H9 (cell line): ENCODE measurements around the gene SBNO1. TPM values are rescaled to one million over a fixed set of nuclear protein-coding genes. Genes with fewer than 3 reads are reported as not detected.

Experiments
- DNase-seq: peaks from one replicate; pipeline ENCODE4 v3.0.0-alpha.2; 2017
- H2AFZ ChIP-seq: one replicate; pipeline ENCODE4 v1.6.1; 2013; ENCODE audit warnings: mild to moderate bottlenecking, low read length, control low read depth, moderate library complexity
- H2AK5ac ChIP-seq: 2 replicates; pipeline ENCODE4 v1.6.1; 2013; ENCODE audit warnings: low read length, control low read depth, mixed read lengths; ENCODE audit not compliant: insufficient read length
- H2BK120ac ChIP-seq: one replicate; pipeline ENCODE4 v1.6.1; 2013; ENCODE audit warnings: low read depth, mild to moderate bottlenecking, low read length, control low read depth, inconsistent platforms; ENCODE audit not compliant: poor library complexity, severe bottlenecking
- H2BK12ac ChIP-seq: 2 replicates; pipeline ENCODE4 v1.6.1; 2013; ENCODE audit warnings: low read length, control low read depth, mixed read lengths, low read depth; ENCODE audit not compliant: insufficient read length
- H2BK15ac ChIP-seq: 2 replicates; pipeline ENCODE4 v1.6.1; 2013; ENCODE audit warnings: low read depth, low read length, control low read depth
- H2BK20ac ChIP-seq: one replicate; pipeline ENCODE4 v1.6.1; 2013; ENCODE audit warnings: low read depth, mild to moderate bottlenecking, low read length, control low read depth, inconsistent platforms; ENCODE audit not compliant: poor library complexity, severe bottlenecking
- H2BK5ac ChIP-seq: 2 replicates; pipeline ENCODE4 v1.6.1; 2013; ENCODE audit warnings: low read length, control low read depth, mixed read lengths; ENCODE audit not compliant: insufficient read length
- H3K14ac ChIP-seq: 2 replicates; pipeline ENCODE4 v1.6.1; 2013; ENCODE audit warnings: low read length, control low read depth; ENCODE audit not compliant: insufficient read depth
- H3K18ac ChIP-seq: 2 replicates; pipeline ENCODE4 v1.6.1; 2013; ENCODE audit warnings: low read depth, mild to moderate bottlenecking, mixed read lengths, low read length, control low read depth; ENCODE audit not compliant: insufficient read length
- H3K23ac ChIP-seq: 2 replicates; pipeline ENCODE4 v1.6.1; 2013; ENCODE audit warnings: low read length, control low read depth, mixed read lengths, low read depth; ENCODE audit not compliant: insufficient read length
- H3K23me2 ChIP-seq: 2 replicates; pipeline ENCODE4 v1.6.1; 2013; ENCODE audit warnings: low read depth, mild to moderate bottlenecking, mixed read lengths, low read length, control low read depth; ENCODE audit not compliant: insufficient read length, poor library complexity, severe bottlenecking
- H3K27ac ChIP-seq: 2 replicates; pipeline ENCODE4 v1.5.1; 2013; ENCODE audit warnings: low read length, control low read depth, mixed read lengths, low read depth; ENCODE audit not compliant: insufficient read length
- H3K27me3 ChIP-seq: 2 replicates; pipeline ENCODE4 v1.6.1; 2013; ENCODE audit warnings: low read length, control low read depth, inconsistent platforms; ENCODE audit not compliant: insufficient read depth
- H3K4ac ChIP-seq: 2 replicates; pipeline ENCODE4 v1.6.1; 2013; ENCODE audit warnings: low read depth, mild to moderate bottlenecking, control low read depth, inconsistent platforms, low read length, moderate library complexity
- H3K4me1 ChIP-seq: 2 replicates; pipeline ENCODE4 v1.6.1; 2013; ENCODE audit warnings: low read length, control low read depth, inconsistent platforms; ENCODE audit not compliant: insufficient read depth
- H3K4me2 ChIP-seq: 2 replicates; pipeline ENCODE4 v1.6.1; 2013; ENCODE audit warnings: low read length, control low read depth, mixed read lengths; ENCODE audit not compliant: insufficient read length, insufficient read depth
- H3K56ac ChIP-seq: 2 replicates; pipeline ENCODE4 v1.6.1; 2013; ENCODE audit warnings: low read depth, mild to moderate bottlenecking, mixed read lengths, low read length, control low read depth; ENCODE audit not compliant: insufficient read length
- H3K79me1 ChIP-seq: 2 replicates; pipeline ENCODE4 v1.6.1; 2013; ENCODE audit warnings: low read depth, mild to moderate bottlenecking, moderate library complexity, low read length, control low read depth, inconsistent platforms; ENCODE audit not compliant: insufficient read depth, poor library complexity, severe bottlenecking
- H3K79me2 ChIP-seq: 2 replicates; pipeline ENCODE4 v1.6.1; 2013; ENCODE audit warnings: low read length, control low read depth, inconsistent platforms; ENCODE audit not compliant: insufficient read depth
- H3K9ac ChIP-seq: 2 replicates; pipeline ENCODE4 v1.6.1; 2013; ENCODE audit warnings: low read length, control low read depth, mixed read lengths; ENCODE audit not compliant: insufficient read length; ENCODE audit errors: extremely low read depth
- H3K9me3 ChIP-seq: one replicate; pipeline ENCODE4 v1.6.1; 2013; ENCODE audit warnings: low read depth, low read length, inconsistent platforms; ENCODE audit not compliant: control insufficient read depth
- H3T11ph ChIP-seq: one replicate; pipeline ENCODE4 v1.6.1; 2013; ENCODE audit warnings: mild to moderate bottlenecking, low read length, control low read depth, inconsistent platforms
- H4K20me1 ChIP-seq: one replicate; pipeline ENCODE4 v1.6.1; 2013; ENCODE audit not compliant: control insufficient read depth, insufficient read length, insufficient read depth
- H4K5ac ChIP-seq: 2 replicates; pipeline ENCODE4 v1.6.1; 2013; ENCODE audit warnings: low read depth, mild to moderate bottlenecking, mixed read lengths, low read length, control low read depth; ENCODE audit not compliant: insufficient read length
- H4K8ac ChIP-seq: replicated peaks from 2 replicates; pipeline ENCODE4 v1.6.1; 2013; ENCODE audit warnings: low read length, control low read depth, mixed read lengths, low read depth; ENCODE audit not compliant: insufficient read length
- H4K91ac ChIP-seq: 2 replicates; pipeline ENCODE4 v1.6.1; 2013; ENCODE audit warnings: low read depth, mild to moderate bottlenecking, moderate library complexity, mixed read lengths, low read length, control low read depth; ENCODE audit not compliant: insufficient read length
- H3K27ac Mint-ChIP-seq, 3 experiments: 2 replicates in 2 of 3; 3 replicates in 1 of 3; pipeline ENCODE4 v1.8.0; 2020 to 2021; ENCODE audit warnings: mixed read lengths in 3 of 3, mild to moderate bottlenecking in 1 of 3, moderate library complexity in 1 of 3
- H3K27me3 Mint-ChIP-seq: 2 replicates; pipeline ENCODE4 v1.8.0; 2021; ENCODE audit warnings: low read depth, mild to moderate bottlenecking, moderate library complexity, mixed read lengths
- H3K36me3 Mint-ChIP-seq, 3 experiments: 2 replicates in 2 of 3; 3 replicates in 1 of 3; pipeline ENCODE4 v1.8.0; 2020 to 2021; ENCODE audit warnings: low read depth in 3 of 3, mixed read lengths in 3 of 3; ENCODE audit not compliant: insufficient read depth in 1 of 3
- H3K4me1 Mint-ChIP-seq, 2 experiments: 2 replicates each; pipeline ENCODE4 v1.8.0; 2020; ENCODE audit warnings: mixed read lengths in 2 of 2
- H3K4me3 Mint-ChIP-seq, 2 experiments: 2 replicates in 1 of 2; 3 replicates in 1 of 2; pipeline ENCODE4 v1.8.0; 2020 to 2021; ENCODE audit warnings: mild to moderate bottlenecking in 2 of 2, mixed read lengths in 2 of 2, moderate library complexity in 1 of 2
- H3K9me3 Mint-ChIP-seq, 2 experiments: 2 replicates in 1 of 2; 3 replicates in 1 of 2; pipeline ENCODE4 v1.8.0; 2020; ENCODE audit warnings: mild to moderate bottlenecking in 2 of 2, mixed read lengths in 2 of 2, moderate library complexity in 1 of 2
- WGBS: extraction: QIAGEN DNeasy Blood & Tissue Kit; methylation state at CpG from one replicate; pipeline ENCODE4 v1.1.7; 2013; ENCODE audit warnings: missing lambda C conversion rate, low lambda C conversion rate, mixed read lengths; ENCODE audit not compliant: insufficient read length; ENCODE audit errors: extremely low coverage; 5-methylcytosine and 5-hydroxymethylcytosine counted together
- total RNA-seq: library from RNA; stranded (reverse); gene quantifications from 2 replicates; pipeline ENCODE4 v1.2.1, GENCODE V29; 2021
- TF ChIP-seq, protein P1 (sequence below): fragments of 200-600 bp; sonication (generic); conservative IDR thresholded peaks from 3 replicates; pipeline ENCODE4 v1.8.0; 2021; ENCODE audit warnings: antibody characterized with exemption, mild to moderate bottlenecking

Gene SBNO1
- total RNA-seq, 1 experiment from 2014 or later = 47.5 TPM

DNA sequence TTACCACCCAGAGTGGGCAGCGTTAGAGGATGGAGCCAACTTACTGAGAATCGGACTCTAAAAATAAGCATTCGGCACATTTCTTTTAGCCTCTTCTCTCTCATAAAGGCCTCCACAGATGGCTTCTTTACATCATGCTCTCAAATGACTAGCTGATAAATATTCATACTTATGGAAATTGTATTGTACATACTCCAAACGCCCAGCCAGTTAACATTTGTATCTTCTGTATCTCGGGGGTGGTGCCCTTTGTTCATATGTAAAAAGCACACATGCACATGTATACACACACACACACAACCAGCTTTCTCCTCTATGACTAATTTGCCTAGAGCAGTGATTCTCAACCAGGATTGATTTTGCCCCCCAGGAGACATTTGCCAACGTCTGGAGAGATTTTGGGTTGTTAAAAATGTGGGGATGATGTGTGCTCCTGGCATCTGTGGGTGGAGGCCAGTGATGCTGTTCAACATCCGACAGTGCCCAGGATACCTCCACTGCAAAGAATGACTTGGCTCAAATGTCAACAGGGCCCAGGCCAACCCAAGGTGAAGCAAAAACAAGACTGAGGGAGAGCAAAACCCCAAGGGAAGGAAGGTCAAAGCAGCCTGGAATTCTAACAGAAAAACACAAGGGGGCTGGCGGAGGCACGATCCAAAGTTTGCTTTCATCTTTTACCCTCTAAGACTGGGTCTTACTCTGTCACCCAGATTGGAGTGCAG, 77.8 kb downstream of the SBNO1 start:
- Histone ChIP-seq H2BK12ac (no peak overlapping the region), H4K91ac (no peak overlapping the region), H2BK120ac (no peak overlapping the region), H3K4me2 (no peak overlapping the region), H2BK5ac (no peak overlapping the region), H3T11ph (no peak overlapping the region), H3K23me2 (no peaks in the 10 kb centered on the region), H3K56ac (no peak overlapping the region), H3K14ac (no peak overlapping the region), H3K4me1 (no peaks in the 10 kb centered on the region), H4K8ac (no peak overlapping the region), H3K23ac (no peak overlapping the region), H3K18ac (no peak overlapping the region), H3K9me3 (no peaks in the 10 kb centered on the region), H3K79me1 (no peaks in the 10 kb centered on the region), H4K20me1 (no peaks in the 10 kb centered on the region), H4K5ac (no peak overlapping the region), H2AFZ (no peak overlapping the region), H3K9ac (no peak overlapping the region), H3K27ac (no peak overlapping the region), H3K4ac (no peak overlapping the region), H2AK5ac (no peak overlapping the region), H2BK15ac (no peak overlapping the region), H3K79me2 (no peaks in the 10 kb centered on the region), H3K27me3 (no peaks in the 10 kb centered on the region), H2BK20ac (no peak overlapping the region)
- peak; percentile 56 for DNase-seq
- no peak overlapping the region for H3K4me3 Mint-ChIP-seq
- no peaks in the 10 kb centered on the region for H3K27me3 Mint-ChIP-seq
- H3K27ac Mint-ChIP-seq = peak overlapping the region; percentile 4 to 97 (median 55); a peak in 6 of 7 replicates
- H3K4me1 Mint-ChIP-seq = peaks cover 7 to 8% of the 10 kb centered on the region in 2 experiments
- H3K36me3 Mint-ChIP-seq = peaks cover 0 to 29% (median 11%) of the 10 kb centered on the region in 3 experiments; a peak in 5 of 7 replicates
- no peaks in the 10 kb centered on the region for H3K9me3 Mint-ChIP-seq
- no CpG with 5 or more reads among the region's 9 CpGs for WGBS
- TF ChIP-seq, protein P1, sequence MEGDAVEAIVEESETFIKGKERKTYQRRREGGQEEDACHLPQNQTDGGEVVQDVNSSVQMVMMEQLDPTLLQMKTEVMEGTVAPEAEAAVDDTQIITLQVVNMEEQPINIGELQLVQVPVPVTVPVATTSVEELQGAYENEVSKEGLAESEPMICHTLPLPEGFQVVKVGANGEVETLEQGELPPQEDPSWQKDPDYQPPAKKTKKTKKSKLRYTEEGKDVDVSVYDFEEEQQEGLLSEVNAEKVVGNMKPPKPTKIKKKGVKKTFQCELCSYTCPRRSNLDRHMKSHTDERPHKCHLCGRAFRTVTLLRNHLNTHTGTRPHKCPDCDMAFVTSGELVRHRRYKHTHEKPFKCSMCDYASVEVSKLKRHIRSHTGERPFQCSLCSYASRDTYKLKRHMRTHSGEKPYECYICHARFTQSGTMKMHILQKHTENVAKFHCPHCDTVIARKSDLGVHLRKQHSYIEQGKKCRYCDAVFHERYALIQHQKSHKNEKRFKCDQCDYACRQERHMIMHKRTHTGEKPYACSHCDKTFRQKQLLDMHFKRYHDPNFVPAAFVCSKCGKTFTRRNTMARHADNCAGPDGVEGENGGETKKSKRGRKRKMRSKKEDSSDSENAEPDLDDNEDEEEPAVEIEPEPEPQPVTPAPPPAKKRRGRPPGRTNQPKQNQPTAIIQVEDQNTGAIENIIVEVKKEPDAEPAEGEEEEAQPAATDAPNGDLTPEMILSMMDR = no peak
